ENCODE measurements around the gene ST7.

ST7 gene

GRCh38 chr7:117132321-117133120, 179.2 kb downstream of the ST7 start:
- no peak for DNase-seq (ENCODE audit: low spot score)

- DNase-seq (ENCODE audit: low spot score) = no peak
Observed at GRCh38 chr7:117133125-117133524, 179.8 kb downstream of the ST7 start.

- DNase-seq (ENCODE audit: low spot score) = no peak
Observed at GRCh38 chr7:117134411-117134810, 181.1 kb downstream of the ST7 start.

- DNase-seq (ENCODE audit: low spot score) = peak; percentile 47
Observed at GRCh38 chr7:117134889-117135552, 181.7 kb downstream of the ST7 start.

GRCh38 chr7:117135553-117135891, 182.2 kb downstream of the ST7 start:
- no peak for DNase-seq (ENCODE audit: low spot score)

- no peak for DNase-seq (ENCODE audit: low spot score)
Observed at GRCh38 chr7:117137868-117138267, 184.6 kb downstream of the ST7 start.

- DNase-seq (ENCODE audit: low spot score) = no peak
Observed at GRCh38 chr7:117138495-117138894, 185.2 kb downstream of the ST7 start.

- no peak for DNase-seq (ENCODE audit: low spot score)
Observed at GRCh38 chr7:117138981-117139380, 185.7 kb downstream of the ST7 start.

GRCh38 chr7:117139397-117139984, 186.2 kb downstream of the ST7 start:
- no peak for DNase-seq (ENCODE audit: low spot score)

- DNase-seq (ENCODE audit: low spot score) = no peak
Observed at GRCh38 chr7:117140921-117141320, 187.6 kb downstream of the ST7 start.

GRCh38 chr7:117143066-117143465, 189.8 kb downstream of the ST7 start:
- DNase-seq (ENCODE audit: low spot score) = no peak

GRCh38 chr7:117143580-117143979, 190.3 kb downstream of the ST7 start:
- no peak for DNase-seq (ENCODE audit: low spot score)

- DNase-seq (ENCODE audit: low spot score) = no peak
Observed at GRCh38 chr7:117145333-117145732, 192.0 kb downstream of the ST7 start.

- no peak for DNase-seq (ENCODE audit: low spot score)
Observed at GRCh38 chr7:117146059-117146458, 192.8 kb downstream of the ST7 start.

- no peak for DNase-seq (ENCODE audit: low spot score)
Observed at GRCh38 chr7:117146511-117146910, 193.2 kb downstream of the ST7 start.

- DNase-seq (ENCODE audit: low spot score) = no peak
Observed at GRCh38 chr7:117148971-117149370, 195.7 kb downstream of the ST7 start.

- no peak for DNase-seq (ENCODE audit: low spot score)
Observed at GRCh38 chr7:117149692-117150091, 196.4 kb downstream of the ST7 start.

- DNase-seq (ENCODE audit: low spot score) = peak; percentile 38
Observed at GRCh38 chr7:117152213-117153007, 199.1 kb downstream of the ST7 start.

GRCh38 chr7:117153016-117153545, 199.8 kb downstream of the ST7 start:
- no peak for DNase-seq (ENCODE audit: low spot score)

GRCh38 chr7:117154721-117155120, 201.4 kb downstream of the ST7 start:
- DNase-seq (ENCODE audit: low spot score) = no peak

- DNase-seq (ENCODE audit: low spot score) = no peak
Observed at GRCh38 chr7:117155694-117156093, 202.4 kb downstream of the ST7 start.
